DOHH2 (cell line): ENCODE data around the gene KIF5C.

ENCODE experiments used
- H3F3A ChIP-seq: fragments of 200-600 bp; sonication (generic), shearing (Covaris generic); 2 replicates; pipeline ENCODE4 v1.6.0; 2016; ENCODE audit warnings: antibody characterized with exemption, mild to moderate bottlenecking; ENCODE audit not compliant: control insufficient read depth, insufficient read depth
- H3K27ac ChIP-seq: fragments of 200-600 bp; sonication (generic); 2 replicates; pipeline ENCODE4 v1.5.1; 2014; ENCODE audit warnings: low read depth, mild to moderate bottlenecking, low read length, moderate library complexity
- H3K27me3 ChIP-seq: fragments of 200-600 bp; sonication (generic); 2 replicates; pipeline ENCODE4 v1.6.1; 2014; ENCODE audit warnings: mild to moderate bottlenecking, low read length, mixed read lengths; ENCODE audit not compliant: control insufficient read depth
- H3K36me3 ChIP-seq: fragments of 200-600 bp; sonication (generic); 2 replicates; pipeline ENCODE4 v1.6.1; 2014; ENCODE audit warnings: mild to moderate bottlenecking, low read length, moderate library complexity, mixed read lengths; ENCODE audit not compliant: control insufficient read depth
- H3K4me1 ChIP-seq: fragments of 200-600 bp; sonication (generic); 2 replicates; pipeline ENCODE4 v1.6.1; 2014; ENCODE audit warnings: mild to moderate bottlenecking, low read length, mixed read lengths; ENCODE audit not compliant: control insufficient read depth
- H3K4me2 ChIP-seq: fragments of 200-600 bp; sonication (generic); 2 replicates; pipeline ENCODE4 v1.6.0; 2014; ENCODE audit warnings: mild to moderate bottlenecking, low read length, moderate library complexity
- H3K4me3 ChIP-seq: fragments of 200-600 bp; sonication (generic); 2 replicates; pipeline ENCODE4 v1.5.1; 2014; ENCODE audit warnings: mild to moderate bottlenecking, low read length, mixed read lengths
- H3K79me2 ChIP-seq: fragments of 200-600 bp; sonication (generic); 2 replicates; pipeline ENCODE4 v1.6.1; 2014; ENCODE audit warnings: mild to moderate bottlenecking, low read length, mixed read lengths; ENCODE audit not compliant: control insufficient read depth
- H3K9me2 ChIP-seq: fragments of 200-600 bp; sonication (generic); replicated peaks from 2 replicates; pipeline ENCODE4 v1.6.1; 2014; ENCODE audit warnings: mild to moderate bottlenecking, low read length, mixed read lengths; ENCODE audit not compliant: control insufficient read depth
- H3K9me3 ChIP-seq: fragments of 200-600 bp; sonication (generic); 2 replicates; pipeline ENCODE4 v1.6.1; 2014; ENCODE audit warnings: antibody characterized with exemption, low read length, mixed read lengths; ENCODE audit not compliant: control insufficient read depth, insufficient read depth
- H4K20me1 ChIP-seq: fragments of 200-600 bp; sonication (generic); 2 replicates; pipeline ENCODE4 v1.6.0; 2014; ENCODE audit warnings: low read depth, mild to moderate bottlenecking, antibody characterized with exemption, low read length, moderate library complexity; ENCODE audit not compliant: control insufficient read depth, insufficient read depth
- CTCF ChIP-seq: fragments of 200-600 bp; sonication (generic); IDR thresholded peaks from one replicate; pipeline ENCODE4 v1.5.1; 2014; ENCODE audit warnings: antibody characterized with exemption, mild to moderate bottlenecking, low read depth, low read length; ENCODE audit not compliant: poor library complexity, severe bottlenecking
- EZH2phosphoT487 ChIP-seq: fragments of 200-600 bp; sonication (generic); IDR thresholded peaks from 2 replicates; pipeline ENCODE4 v1.6.1; 2017; ENCODE audit warnings: borderline replicate concordance, mild to moderate bottlenecking, antibody characterized with exemption, low read length, moderate library complexity, mixed read lengths

Gene KIF5C

GRCh38 chr2:149031396-149031795, 156.4 kb downstream of the KIF5C start:
- Histone ChIP-seq H3K4me2 (peak overlapping the region; percentile 53), H3K27me3 (no peaks in the 10 kb centered on the region), H3K9me2 (no peaks in the 10 kb centered on the region), H3K79me2 (no peaks in the 10 kb centered on the region), H3K9me3 (no peaks in the 10 kb centered on the region), H4K20me1 (no peaks in the 10 kb centered on the region), H3K27ac (peak overlapping the region; percentile 69), H3F3A (peaks cover 14% of the 10 kb centered on the region), H3K4me1 (peaks cover 94% of the 10 kb centered on the region), H3K36me3 (no peaks in the 10 kb centered on the region), H3K4me3 (no peak overlapping the region)
- TF ChIP-seq EZH2phosphoT487 = no peak
- no peak for TF ChIP-seq CTCF

DNA sequence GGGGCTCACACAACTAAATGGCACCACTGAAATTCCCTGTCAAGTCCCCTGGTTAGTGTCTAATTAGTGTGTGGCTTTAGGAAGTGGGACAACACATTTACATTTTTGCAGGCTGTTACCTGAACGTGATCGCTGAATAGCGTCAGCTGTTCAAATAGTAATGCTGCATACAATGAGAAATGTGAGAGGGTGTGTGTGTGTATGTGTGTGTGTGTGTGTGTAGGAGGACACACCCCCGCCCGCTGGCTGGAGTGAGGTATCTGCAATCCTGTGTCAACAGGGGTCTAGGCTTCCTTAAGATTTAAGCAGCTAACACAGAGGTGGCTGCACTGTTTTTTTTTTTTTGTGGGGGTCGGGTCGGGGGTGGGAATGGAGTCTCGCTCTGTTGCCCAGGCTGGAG, 158.7 kb downstream of the KIF5C start:
- no peaks in the 10 kb centered on the region for H4K20me1 ChIP-seq
- H3K9me3 ChIP-seq = no peaks in the 10 kb centered on the region
- no peaks in the 10 kb centered on the region for H3K9me2 ChIP-seq
- H3K36me3 ChIP-seq = no peaks in the 10 kb centered on the region
- no peaks in the 10 kb centered on the region for H3K27me3 ChIP-seq
- peaks cover 26% of the 10 kb centered on the region for H3F3A ChIP-seq
- H3K79me2 ChIP-seq = peaks cover 8% of the 10 kb centered on the region; the same call in 1 of the 2 replicates
- peaks cover 90% of the 10 kb centered on the region for H3K4me1 ChIP-seq
- H3K4me3 ChIP-seq = peak overlapping the region; percentile 11; the same call in 1 of the 2 replicates
- no peak for TF ChIP-seq CTCF
- no peak for TF ChIP-seq EZH2phosphoT487
- peak overlapping the region; percentile 69 for H3K27ac ChIP-seq
- peak overlapping the region; percentile 46 for H3K4me2 ChIP-seq

- no peaks in the 10 kb centered on the region for H3K9me3 ChIP-seq
- H3K4me2 ChIP-seq = peak overlapping the region; percentile 46
- TF ChIP-seq CTCF = no peak
- TF ChIP-seq EZH2phosphoT487 = no peak
- H3F3A ChIP-seq = peaks cover 26% of the 10 kb centered on the region
- H3K4me3 ChIP-seq = peak overlapping the region; percentile 17
- peaks cover 14% of the 10 kb centered on the region for H3K79me2 ChIP-seq
- H3K27me3 ChIP-seq = no peaks in the 10 kb centered on the region
- H3K9me2 ChIP-seq = no peaks in the 10 kb centered on the region
- H3K4me1 ChIP-seq = peaks cover 87% of the 10 kb centered on the region
- H3K27ac ChIP-seq = peak overlapping the region; percentile 69
- no peaks in the 10 kb centered on the region for H4K20me1 ChIP-seq
- H3K36me3 ChIP-seq = no peaks in the 10 kb centered on the region
These were observed 159.4 kb downstream of the KIF5C start for GRCh38 chr2:149034406-149034805.
